A549 (cell line): ENCODE measurements around the gene NUFIP1.
A peak's percentile ranks its signal among the peaks of the same experiment; 100 is the strongest.

Experiments
- CHD2 ChIP-seq: fragments of 150-350 bp; IDR thresholded peaks from 2 replicates; pipeline ENCODE4 v1.6.1; 2014; ENCODE audit warnings: low read length; ENCODE audit not compliant: partially characterized antibody
- EP300 ChIP-seq, 2 experiments: fragments of >200 bp; sonication (Bioruptor Twin); formaldehyde crosslinking; IDR thresholded peaks; 2 replicates in 1 of 2; 3 replicates in 1 of 2; pipeline ENCODE4 v1.6.1; 2016 to 2017
- JUN ChIP-seq, 2 experiments: fragments of >200 bp; sonication (Bioruptor Twin); formaldehyde crosslinking; IDR thresholded peaks; 2 replicates in 1 of 2; 3 replicates in 1 of 2; pipeline ENCODE4 v1.6.1; 2016 to 2017
- MAFK ChIP-seq: fragments of 450-650 bp; IDR thresholded peaks from 2 replicates; pipeline ENCODE4 v1.6.1; 2014; ENCODE audit not compliant: partially characterized antibody
- MAX ChIP-seq: IDR thresholded peaks from 2 replicates; pipeline ENCODE4 v1.6.1; 2012
- ZNF302 ChIP-seq: fragments of 250-450 bp; sonication (Bioruptor Pico); IDR thresholded peaks from 2 replicates; pipeline ENCODE4 v1.9.0; 2021; ENCODE audit warnings: inconsistent platforms, mild to moderate bottlenecking, moderate library complexity
- TF ChIP-seq, protein P1 (sequence below): fragments of >200 bp; sonication (Bioruptor Twin); formaldehyde crosslinking; IDR thresholded peaks from 3 replicates; pipeline ENCODE4 v1.5.1; 2016

DNA sequence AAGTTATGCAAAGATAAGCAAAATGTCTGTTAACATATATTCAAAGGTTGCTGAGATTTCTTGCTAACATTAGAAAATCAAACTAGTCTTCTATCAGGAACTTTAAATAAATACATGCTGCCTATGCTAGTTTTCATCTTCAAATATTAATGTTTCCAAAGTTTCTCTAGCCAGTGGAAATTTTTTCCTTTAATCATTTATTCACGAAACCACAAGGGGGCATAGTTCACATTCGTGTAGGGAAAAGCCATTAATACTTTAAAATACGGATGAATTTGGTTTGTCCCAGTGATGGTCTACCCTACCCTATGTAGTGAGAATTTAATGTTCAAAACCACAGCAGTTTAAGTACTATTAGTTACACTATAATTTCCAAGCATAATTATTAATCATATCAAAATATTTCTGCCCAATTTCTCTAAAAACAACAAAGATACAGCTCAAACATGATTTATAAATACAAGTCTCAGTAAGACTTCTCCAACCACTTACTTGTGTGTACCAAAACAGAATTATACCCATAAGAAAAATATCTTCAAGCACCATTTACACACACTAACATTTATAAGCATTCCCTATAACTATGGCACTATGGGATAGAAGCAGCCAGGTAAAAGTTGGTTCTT lies 16.2 kb downstream of the NUFIP1 start:
- TF ChIP-seq MAFK (no peak), ZNF302 (CRISPR knock-in tag) (no peak), MAX (no peak), JUN (IDR thresholded peaks at IDR 0.05) (no peak), EP300 (IDR thresholded peaks at IDR 0.05) (no peak), CHD2 (no peak)
- TF ChIP-seq, protein P1, sequence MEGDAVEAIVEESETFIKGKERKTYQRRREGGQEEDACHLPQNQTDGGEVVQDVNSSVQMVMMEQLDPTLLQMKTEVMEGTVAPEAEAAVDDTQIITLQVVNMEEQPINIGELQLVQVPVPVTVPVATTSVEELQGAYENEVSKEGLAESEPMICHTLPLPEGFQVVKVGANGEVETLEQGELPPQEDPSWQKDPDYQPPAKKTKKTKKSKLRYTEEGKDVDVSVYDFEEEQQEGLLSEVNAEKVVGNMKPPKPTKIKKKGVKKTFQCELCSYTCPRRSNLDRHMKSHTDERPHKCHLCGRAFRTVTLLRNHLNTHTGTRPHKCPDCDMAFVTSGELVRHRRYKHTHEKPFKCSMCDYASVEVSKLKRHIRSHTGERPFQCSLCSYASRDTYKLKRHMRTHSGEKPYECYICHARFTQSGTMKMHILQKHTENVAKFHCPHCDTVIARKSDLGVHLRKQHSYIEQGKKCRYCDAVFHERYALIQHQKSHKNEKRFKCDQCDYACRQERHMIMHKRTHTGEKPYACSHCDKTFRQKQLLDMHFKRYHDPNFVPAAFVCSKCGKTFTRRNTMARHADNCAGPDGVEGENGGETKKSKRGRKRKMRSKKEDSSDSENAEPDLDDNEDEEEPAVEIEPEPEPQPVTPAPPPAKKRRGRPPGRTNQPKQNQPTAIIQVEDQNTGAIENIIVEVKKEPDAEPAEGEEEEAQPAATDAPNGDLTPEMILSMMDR, result peak; percentile 55
